CD4-positive, alpha-beta T cell treated with Interleukin-17A for 4 hours (primary cell): Measurements from ENCODE around the gene C5AR1.

Experiments
- DNase-seq: peaks from one replicate; pipeline ENCODE4 v3.0.0-alpha.2; 2020; ENCODE audit warnings: mixed read lengths

Gene C5AR1

DNA sequence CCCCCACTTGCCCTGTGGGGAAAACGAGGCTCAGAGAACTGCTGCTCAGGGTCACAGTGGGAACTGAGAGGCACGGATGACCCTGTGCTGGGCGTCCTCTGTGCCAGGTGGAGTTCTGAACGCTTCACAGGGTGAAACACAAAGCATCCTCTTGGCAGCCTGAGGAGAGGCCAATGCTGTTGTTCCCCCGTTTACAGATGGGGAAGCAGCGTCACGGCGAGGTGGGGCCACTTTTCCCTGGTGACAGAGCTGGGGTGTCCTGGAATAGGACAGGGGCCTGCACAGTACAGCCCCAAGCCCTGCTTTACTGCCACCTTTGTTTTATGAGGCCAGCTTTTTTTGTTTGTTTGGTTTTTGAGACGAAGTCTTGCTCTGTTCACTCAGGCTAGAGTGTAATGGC, 61.6 kb downstream of the C5AR1 start:
- DNase-seq, result no peak
